ENCODE results near the gene EXOC6B. TPM values are rescaled to one million over a fixed set of nuclear protein-coding genes. Genes with fewer than 3 reads are reported as not detected.
A peak's percentile ranks its signal among the peaks of the same experiment; 100 is the strongest.

Gene EXOC6B
- total RNA-seq, 4 donors from 2014 or later, result 15.7 to 58.4 (median 37.9) TPM

DNA sequence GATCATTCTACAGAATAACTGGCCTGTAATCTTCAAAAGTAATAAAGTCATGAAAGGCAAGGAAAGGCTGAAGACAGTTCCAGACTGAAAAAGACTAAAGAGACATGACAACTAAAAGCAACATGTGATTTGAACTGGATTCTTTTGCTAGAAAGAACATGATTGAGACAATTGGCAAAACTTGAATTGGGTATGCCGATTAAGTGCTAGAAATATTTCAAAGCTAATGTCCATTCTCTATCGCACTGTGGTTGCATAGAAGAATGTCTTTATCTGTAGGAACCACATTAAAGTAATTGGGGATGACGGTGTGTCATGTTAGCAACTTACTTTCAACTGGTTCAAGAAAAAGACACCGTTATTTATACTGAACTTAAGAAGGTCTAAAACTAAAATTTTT is 98.5 kb downstream of the EXOC6B start:
- in situ Hi-C loops (cut with MboI; ENCODE audit: low pct_ligation_motif_present in 1 of 4, low pct_unique_long_range_greater_than_20kb in 1 of 4, low sequenced_read_pairs in 3 of 4) (loop anchor here in 3 of 4 donors (25.0 kb wide), 4 partner anchors 590 to 1190 kb away; partner anchors contain the start of gene CYP26B1 (in 1 of the 3)), intact Hi-C loops (cut with DNase I; ENCODE audit: low total_unique reads) (no loop called here)
- H3K27ac ChIP-seq, result no peak overlapping the region
- no peak overlapping the region for H3K4me3 ChIP-seq
- DNase-seq, result no peak
- H3K36me3 ChIP-seq, result no peaks in the 10 kb centered on the region
- H3K27me3 ChIP-seq, result no peaks in the 10 kb centered on the region
- H3K9me3 ChIP-seq, result no peaks in the 10 kb centered on the region
- WGBS, 2 donors (ENCODE audit: low coverage in 1 of 2), result 91 to 94% methylated on average over 4 of the region's 4 CpGs
- no peak for TF ChIP-seq POLR2A (IDR thresholded peaks at IDR 0.05)
- TF ChIP-seq EP300 (IDR thresholded peaks at IDR 0.05; ENCODE audit: low read depth), result no peak
- TF ChIP-seq, protein P1, sequence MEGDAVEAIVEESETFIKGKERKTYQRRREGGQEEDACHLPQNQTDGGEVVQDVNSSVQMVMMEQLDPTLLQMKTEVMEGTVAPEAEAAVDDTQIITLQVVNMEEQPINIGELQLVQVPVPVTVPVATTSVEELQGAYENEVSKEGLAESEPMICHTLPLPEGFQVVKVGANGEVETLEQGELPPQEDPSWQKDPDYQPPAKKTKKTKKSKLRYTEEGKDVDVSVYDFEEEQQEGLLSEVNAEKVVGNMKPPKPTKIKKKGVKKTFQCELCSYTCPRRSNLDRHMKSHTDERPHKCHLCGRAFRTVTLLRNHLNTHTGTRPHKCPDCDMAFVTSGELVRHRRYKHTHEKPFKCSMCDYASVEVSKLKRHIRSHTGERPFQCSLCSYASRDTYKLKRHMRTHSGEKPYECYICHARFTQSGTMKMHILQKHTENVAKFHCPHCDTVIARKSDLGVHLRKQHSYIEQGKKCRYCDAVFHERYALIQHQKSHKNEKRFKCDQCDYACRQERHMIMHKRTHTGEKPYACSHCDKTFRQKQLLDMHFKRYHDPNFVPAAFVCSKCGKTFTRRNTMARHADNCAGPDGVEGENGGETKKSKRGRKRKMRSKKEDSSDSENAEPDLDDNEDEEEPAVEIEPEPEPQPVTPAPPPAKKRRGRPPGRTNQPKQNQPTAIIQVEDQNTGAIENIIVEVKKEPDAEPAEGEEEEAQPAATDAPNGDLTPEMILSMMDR (IDR thresholded peaks at IDR 0.05), result no peak
- no peak for TF ChIP-seq POLR2AphosphoS5 (IDR thresholded peaks at IDR 0.05)
- peaks cover 0 to 25% (median 5%) of the 10 kb centered on the region in 4 donors for H3K4me1 ChIP-seq

- H3K27me3 ChIP-seq, result no peaks in the 10 kb centered on the region
- no peak overlapping the region for H3K4me3 ChIP-seq
- H3K27ac ChIP-seq, result no peak overlapping the region
- H3K9me3 ChIP-seq, result no peaks in the 10 kb centered on the region
- no peaks in the 10 kb centered on the region for H3K36me3 ChIP-seq
- 58 to 79% methylated on average over 3 of the region's 3 CpGs for WGBS, 2 donors (ENCODE audit: low coverage in 1 of 2)
- TF ChIP-seq POLR2AphosphoS5 (IDR thresholded peaks at IDR 0.05), result no peak
- TF ChIP-seq, protein P1 (IDR thresholded peaks at IDR 0.05), result no peak
- peaks cover 0 to 33% (median 7%) of the 10 kb centered on the region in 4 donors for H3K4me1 ChIP-seq
- intact Hi-C loops (cut with DNase I; ENCODE audit: low total_unique reads), result no loop called here
- in situ Hi-C loops (cut with MboI; ENCODE audit: low pct_ligation_motif_present in 1 of 4, low pct_unique_long_range_greater_than_20kb in 1 of 4, low sequenced_read_pairs in 3 of 4), result no loop called here
- no peak for DNase-seq
Observed at GRCh38 chr2:72723769-72724370, 102.0 kb downstream of the EXOC6B start.

GRCh38 chr2:72722492-72723070 is 103.3 kb downstream of the EXOC6B start:
- Histone ChIP-seq H3K4me3 (no peak overlapping the region), H3K27ac (no peak overlapping the region), H3K36me3 (peaks cover 0 to 4% (median 0%) of the 10 kb centered on the region in 4 donors), H3K9me3 (no peaks in the 10 kb centered on the region), H3K4me1 (peaks cover 0 to 34% (median 7%) of the 10 kb centered on the region in 4 donors), H3K27me3 (no peaks in the 10 kb centered on the region)
- in situ Hi-C loops (cut with MboI; ENCODE audit: low pct_ligation_motif_present in 1 of 4, low pct_unique_long_range_greater_than_20kb in 1 of 4, low sequenced_read_pairs in 3 of 4), result no loop called here
- DNase-seq, result no peak
- 55 to 64% methylated on average over 3 of the region's 3 CpGs for WGBS, 2 donors (ENCODE audit: low coverage in 1 of 2)
- intact Hi-C loops (cut with DNase I; ENCODE audit: low total_unique reads), result no loop called here
- peak in 1 of 3 donors; percentile 23 for TF ChIP-seq POLR2AphosphoS5 (IDR thresholded peaks at IDR 0.05)
- no peak for TF ChIP-seq POLR2A (IDR thresholded peaks at IDR 0.05)

DNA sequence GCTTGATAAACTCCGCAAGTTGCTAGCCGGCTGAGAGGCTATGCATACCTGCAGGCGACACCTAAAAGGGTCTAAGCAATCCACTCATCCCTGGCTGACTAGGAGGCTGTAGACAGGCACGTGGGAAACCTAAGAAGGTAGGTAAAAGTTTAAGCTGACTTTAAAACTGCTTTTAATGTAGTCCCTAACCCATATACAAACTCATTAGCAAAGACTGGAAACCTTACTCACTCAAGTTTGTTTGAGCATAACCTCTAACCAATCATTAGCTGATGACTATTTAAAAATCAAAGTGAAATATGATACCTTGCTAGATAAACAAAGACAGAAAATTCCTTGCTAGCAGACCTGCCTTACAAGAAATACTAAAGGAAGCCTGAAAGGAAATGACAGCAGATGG is 106.4 kb downstream of the EXOC6B start:
- H3K4me1 ChIP-seq, result peaks cover 0 to 30% (median 7%) of the 10 kb centered on the region in 4 donors
- H3K27me3 ChIP-seq, result no peaks in the 10 kb centered on the region
- in situ Hi-C loops (cut with MboI; ENCODE audit: low pct_ligation_motif_present in 1 of 4, low pct_unique_long_range_greater_than_20kb in 1 of 4, low sequenced_read_pairs in 3 of 4), result no loop called here
- 69 to 95% methylated on average over 3 to 4 of the region's 4 CpGs for WGBS, 2 donors (ENCODE audit: low coverage in 1 of 2)
- DNase-seq, result no peak
- no peaks in the 10 kb centered on the region for H3K9me3 ChIP-seq
- intact Hi-C loops (cut with DNase I; ENCODE audit: low total_unique reads), result no loop called here
- no peak overlapping the region for H3K4me3 ChIP-seq
- no peak overlapping the region for H3K27ac ChIP-seq
- no peak for TF ChIP-seq EP300 (IDR thresholded peaks at IDR 0.05; ENCODE audit: low read depth)
- TF ChIP-seq POLR2A (IDR thresholded peaks at IDR 0.05), result no peak
- no peak for TF ChIP-seq POLR2AphosphoS5 (IDR thresholded peaks at IDR 0.05)
- TF ChIP-seq, protein P1 (IDR thresholded peaks at IDR 0.05), result no peak
- peaks cover 0 to 4% (median 0%) of the 10 kb centered on the region in 4 donors for H3K36me3 ChIP-seq
